GM18502 (cell line): ENCODE data around the gene ITGB1BP1.

Experiments used
- ATAC-seq: cut with Tn5 transposase; IDR thresholded peaks from one replicate; pipeline ENCODE4 v1.9.1; 2021; ENCODE audit warnings: mild to moderate bottlenecking; ENCODE audit not compliant: unreplicated experiment, poor library complexity

The ITGB1BP1 gene

DNA sequence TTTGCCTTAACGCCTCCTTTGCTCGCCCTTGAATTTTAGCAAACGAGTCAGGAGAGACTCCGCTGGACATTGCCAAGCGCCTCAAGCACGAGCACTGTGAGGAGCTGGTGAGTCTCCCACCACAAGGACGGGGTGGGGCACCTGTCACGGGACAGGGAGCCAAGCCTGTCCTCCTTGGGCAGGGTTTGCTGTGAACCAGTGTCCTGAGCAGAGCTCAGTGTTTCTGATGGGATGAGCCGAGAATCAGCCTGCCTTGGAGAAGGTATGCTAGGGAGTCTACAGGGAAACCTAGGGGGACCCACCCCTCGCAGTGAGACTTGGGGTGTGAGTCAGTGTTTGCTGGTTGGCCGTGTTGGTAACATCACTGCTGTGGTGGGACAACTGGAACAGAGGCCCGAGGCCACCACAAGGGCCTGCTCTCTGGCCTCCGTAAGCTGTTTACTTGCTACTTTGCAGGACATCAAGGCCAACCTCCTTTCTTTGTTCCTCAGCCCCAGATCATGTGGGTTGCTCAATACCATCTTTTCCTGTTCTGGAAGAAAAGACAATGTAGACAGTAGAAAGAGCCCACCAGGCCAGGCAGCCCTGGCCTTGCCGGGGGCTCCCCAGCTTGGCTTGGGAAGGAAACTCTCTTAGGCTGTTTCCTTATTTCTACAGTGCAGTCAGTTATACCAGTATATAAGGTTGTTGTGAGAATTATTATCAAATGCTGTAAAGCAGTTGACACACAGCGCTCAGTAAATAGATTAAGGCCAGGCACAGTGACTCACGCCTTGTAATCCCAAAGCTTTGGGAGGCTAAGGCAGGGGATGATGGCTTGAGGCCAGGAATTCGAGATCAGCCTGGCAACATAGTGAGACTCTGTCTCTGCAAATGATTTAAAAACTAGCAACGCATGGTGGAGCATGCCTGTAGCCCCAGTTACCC, 42.4 kb downstream of the ITGB1BP1 start:
- no peak for ATAC-seq

DNA sequence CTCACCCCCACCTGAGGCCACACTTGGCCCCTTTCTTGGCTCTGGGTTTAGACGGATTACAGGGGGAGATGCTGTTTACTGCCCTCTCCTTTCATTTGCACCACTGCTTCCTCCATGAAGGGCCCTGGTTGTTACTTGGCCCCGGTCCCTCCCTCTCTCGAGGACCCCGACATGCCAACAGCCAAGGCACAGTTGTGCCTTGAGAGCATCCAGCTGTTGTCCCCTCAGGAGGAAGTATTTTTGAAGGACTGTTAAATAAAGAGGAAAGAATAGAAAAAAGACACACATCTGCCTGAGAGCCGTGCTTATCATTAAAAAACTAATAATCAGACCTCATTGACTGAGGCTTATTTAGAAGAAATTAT, 44.0 kb downstream of the ITGB1BP1 start:
- ATAC-seq: no peak

DNA sequence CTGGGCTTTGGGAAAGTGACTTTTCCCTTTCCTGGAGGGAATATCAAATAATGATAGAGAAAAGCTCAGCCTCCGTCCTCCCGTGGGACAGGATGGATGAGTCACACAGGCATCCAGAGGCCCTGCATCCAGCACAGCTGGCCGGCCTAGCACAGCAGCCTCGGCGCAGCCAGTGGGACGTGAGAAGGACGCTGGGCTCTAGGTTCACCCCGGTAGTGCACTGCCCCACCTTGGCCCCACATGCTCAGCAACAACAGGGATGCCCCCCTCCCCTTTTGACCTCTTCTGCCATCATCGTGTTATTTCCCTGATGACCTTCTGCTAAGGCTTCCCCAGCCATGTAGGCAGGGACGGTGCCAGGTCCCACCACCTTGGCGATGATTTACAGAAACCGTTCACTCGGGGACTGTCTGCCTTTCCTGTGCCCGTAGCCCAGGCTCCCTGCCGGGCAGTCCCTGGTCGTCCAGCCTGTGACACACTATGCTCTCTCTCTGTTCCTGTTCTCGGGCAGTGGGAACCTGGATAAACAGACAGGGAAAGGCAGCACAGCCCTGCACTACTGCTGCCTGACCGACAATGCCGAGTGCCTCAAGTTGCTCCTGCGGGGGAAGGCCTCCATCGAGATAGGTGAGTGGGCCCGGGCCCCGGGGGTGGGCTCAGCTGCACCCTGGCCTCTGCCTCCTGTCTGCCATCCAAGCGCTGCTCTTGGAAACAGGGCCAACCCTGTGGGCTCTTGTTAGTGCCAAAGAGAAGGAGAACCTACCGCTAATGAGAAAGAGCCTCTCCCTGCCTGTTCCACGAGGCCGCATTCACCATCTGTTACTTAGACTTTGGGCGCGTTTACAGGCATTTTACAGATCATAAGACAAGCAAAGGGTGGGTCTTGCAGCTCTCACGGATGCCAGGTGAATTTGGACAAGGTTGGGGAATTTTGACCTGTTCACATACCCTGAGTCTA, 44.6 kb downstream of the ITGB1BP1 start:
- ATAC-seq: no peak

DNA sequence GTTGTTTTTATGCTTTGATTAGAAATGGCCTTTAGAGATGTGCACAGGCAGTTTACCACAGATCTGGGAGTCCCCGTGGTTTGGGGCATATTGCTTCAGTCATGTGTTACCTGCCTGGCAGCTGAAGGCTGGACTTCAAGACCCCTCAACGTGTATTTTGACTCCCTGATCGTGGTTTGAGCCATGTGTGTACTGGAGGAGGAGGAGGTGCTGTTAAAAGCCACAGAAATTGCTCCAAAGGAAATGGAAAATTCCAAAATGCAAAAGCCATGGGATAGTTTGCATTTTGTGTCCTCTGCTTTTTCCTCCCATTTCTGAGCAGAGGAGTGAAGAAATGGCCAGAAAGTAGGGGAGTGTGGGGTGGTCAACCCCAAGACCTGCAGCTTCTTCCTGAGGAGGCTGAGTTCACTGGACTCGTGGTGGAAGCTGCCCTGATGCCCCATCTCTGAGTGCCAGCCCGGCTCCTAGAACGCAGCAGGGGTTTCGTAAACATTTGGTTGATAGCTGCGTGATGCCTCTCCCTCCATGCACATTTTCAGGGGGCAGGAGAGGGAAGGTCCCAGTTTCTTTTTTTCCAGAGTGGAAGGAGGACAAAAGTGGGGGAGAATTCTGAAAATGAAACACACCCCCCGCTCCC, 45.7 kb downstream of the ITGB1BP1 start:
- ATAC-seq: no peak

DNA sequence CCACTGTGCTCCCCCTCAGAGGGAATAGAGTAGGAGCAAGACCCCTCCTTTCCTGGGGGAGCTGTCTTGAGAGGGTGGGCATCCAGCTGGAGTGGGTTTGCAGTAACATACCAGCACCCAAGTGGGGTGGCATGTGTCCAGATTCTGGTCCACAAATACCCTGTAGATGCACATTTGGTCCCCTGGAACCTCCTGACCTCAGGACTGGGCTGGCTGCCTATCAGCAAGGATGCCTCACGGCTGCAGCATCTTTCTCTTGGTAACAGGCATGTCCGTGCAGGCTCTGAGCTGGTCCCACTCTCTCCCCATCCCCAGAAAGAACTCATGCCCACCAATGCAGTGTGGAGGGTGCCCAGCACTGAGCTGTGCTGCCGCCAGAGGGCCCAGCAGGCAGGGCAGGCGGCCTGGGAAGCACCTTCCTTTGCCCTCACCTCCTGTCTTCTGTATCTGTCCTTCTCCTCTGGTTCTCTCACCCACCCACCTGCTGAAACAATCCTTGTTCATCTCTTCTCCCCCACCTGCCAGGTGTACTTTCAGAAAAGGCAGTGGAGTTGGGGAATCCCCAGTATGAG, 47.4 kb downstream of the ITGB1BP1 start:
- ATAC-seq: no peak

DNA sequence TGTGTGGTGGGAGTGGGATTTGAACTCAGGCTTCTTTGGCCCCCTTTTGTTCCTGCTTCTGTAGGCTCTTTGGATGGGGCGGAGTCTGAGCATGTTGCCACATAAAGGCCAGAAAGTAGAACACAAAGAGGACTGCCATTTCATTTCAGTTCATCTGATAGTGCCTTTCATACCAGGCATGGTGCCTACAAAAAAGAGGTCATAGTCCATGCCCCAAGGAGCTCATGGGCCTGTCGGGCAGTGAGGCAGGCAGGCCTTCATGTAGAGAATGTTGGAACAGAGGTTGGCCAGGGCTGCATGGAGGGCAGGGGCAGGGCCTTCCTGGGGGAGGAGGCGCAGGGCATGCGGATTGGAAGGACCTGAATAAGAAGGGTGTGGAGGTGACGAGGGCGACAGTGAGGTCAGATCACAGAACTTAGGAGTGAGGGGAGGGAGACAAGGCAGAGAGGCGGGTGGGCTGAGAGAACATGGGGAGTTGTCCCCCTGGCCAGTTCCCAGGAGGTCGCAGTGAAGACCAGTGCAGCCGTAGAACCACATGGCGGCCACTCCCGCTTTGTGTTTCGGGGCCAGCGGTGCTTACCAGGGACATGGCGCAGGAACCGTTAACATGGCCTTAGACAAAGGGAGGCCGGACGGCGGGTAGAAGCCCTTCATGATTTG, 49.1 kb downstream of the ITGB1BP1 start:
- no peak for ATAC-seq

DNA sequence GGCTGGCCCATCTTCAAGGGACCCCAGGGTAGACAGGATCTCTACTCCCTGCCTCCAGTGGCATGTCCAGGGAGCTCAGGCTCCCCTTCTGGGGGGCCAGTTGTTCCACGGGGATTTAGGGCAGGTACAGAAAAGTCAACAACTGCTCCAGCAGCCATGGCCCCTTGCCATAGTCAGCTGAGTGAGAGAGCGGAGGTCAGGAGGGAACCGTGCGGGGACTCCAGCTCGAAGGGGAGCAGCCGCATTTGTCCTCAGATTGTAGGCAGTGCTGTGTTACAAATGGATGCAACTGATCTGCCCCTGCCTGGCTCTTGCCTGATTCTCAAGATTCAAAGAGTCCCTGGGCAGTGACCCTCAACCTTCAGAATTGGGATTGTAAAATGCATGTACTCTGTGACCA, 49.9 kb downstream of the ITGB1BP1 start:
- no peak for ATAC-seq

DNA sequence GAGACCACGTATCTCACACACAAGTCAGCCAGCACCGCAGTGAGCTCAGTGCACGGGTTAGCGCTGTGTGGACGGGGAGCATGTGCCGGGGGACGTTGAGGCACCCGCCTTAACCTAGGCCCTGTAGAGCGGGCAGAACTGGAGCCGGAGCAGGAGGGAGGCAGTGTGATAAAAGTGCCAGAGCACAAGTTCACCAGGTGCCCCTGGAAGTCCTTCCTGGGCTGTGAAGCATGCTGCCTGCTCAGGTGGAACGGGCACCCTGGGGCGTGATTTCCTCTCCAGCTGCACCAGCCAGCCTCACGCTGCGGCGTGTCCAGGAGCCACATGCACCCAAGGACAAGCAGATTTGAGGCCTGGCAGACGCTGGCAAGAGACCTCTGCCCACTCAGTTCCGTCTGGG, 50.3 kb downstream of the ITGB1BP1 start:
- ATAC-seq: no peak

DNA sequence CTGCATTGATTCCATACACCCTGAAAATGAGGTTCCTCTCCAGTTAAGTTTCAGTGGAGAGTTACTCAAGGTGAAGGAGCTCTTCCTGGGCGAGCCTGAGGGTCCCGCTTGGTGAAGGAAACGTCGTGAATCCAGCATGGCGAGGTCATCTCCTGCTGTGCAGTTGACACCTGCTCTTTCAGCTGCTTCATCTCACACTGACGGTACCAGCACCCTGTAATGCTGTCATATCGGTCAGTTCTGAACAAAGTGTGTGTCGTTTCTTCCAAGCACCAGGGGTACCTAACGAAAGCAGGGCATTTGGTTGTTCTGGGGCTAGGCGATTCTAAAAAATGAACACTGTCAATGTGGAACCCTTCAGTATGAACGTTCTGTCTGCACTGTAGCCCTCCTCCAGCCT, 52.6 kb downstream of the ITGB1BP1 start:
- ATAC-seq: no peak

DNA sequence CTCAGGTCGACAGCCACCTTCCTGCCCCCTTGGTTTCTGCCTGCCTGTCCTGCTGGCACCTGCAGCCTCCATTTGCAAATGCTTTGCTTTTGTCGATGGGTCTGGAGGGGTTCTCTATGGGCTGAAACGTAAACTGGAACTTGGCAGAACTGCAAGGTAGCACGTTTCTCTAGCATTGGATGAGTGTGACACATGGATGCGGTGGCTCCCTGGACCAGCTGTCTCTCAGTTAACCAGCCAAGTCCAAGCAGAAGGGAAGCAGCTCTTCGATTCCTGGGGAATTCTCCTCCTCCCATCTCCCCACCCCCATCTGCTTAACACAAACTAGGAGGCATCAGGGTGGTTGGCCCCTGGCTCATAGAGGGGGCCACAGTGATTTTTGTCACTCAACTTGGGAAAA, 57.3 kb downstream of the ITGB1BP1 start:
- no peak for ATAC-seq

DNA sequence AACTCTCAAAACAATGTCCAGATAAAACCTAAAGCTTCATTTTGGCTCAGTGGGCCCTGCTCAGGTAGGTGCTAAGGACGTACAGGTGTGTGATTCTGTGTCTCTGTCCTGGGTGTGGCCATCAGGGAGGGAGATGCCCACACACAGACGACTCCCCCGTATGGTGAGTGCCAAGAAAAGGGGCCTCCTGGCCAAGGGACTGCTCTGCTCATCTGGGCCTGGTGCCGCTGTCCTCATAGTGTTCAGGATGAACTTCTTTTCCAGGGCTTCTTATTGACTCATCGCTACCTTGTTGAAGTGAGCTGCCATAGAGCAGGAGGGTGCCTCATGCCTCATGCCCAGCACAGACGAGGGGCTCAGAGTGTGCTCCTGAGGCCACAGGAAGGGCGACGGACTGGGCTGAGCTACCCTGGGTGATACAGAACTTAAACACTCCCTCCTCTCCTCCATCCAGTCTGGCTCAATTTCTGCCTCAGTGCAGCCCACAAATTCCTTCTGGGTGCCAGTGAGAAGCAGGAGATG, 57.8 kb downstream of the ITGB1BP1 start:
- ATAC-seq: no peak

DNA sequence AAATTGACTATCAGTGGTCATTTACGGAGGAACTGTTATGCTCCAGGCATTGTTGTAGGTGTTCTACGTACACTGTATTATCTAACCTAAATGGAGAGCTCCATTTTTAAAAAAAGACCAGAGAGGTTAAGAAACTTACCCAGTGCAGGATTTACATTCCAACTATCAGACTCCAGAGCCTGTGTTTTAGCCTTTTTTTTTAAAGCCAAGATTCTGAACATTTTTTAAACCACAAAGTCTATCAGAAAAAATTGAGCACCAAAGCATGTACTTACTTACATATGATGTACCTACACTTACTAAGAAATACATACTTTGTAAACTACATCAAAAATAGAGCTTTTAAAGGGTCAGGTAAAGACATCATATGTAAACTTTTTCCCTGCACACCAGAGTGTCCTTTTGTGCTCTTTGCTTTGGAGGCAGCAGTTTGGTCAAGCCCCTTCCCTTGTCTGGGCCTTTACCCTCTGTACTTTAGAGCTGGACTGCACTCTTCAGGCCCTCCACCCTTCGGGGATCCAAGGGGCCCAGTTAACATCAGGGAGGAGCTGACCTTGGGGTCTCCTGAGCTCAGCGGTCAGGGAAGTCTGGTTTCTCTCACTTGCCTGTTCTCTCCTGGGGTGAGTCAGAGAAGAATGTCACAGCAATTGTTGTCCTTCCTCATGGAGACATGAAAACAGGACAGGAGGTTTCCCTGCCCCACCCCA, 58.4 kb downstream of the ITGB1BP1 start:
- ATAC-seq: no peak

DNA sequence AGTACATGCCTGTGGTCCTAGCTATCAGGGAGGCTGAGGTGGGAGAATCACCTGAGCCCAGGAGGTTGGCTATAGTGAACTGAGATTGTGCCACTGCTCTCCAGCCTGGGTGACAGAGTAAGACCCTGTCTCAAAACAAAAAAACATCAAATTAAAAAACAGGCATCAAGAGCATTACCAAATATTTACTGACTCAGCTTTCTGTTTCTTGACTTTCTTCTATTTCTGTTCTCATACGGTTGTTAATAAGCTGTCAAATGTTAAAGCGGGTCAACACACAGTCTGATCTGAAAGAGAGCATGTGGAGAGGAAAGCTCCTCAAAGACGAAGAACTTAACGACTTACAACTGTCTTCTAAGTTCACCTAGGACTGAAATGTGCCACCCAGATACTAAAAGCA, 59.0 kb downstream of the ITGB1BP1 start:
- ATAC-seq: no peak

DNA sequence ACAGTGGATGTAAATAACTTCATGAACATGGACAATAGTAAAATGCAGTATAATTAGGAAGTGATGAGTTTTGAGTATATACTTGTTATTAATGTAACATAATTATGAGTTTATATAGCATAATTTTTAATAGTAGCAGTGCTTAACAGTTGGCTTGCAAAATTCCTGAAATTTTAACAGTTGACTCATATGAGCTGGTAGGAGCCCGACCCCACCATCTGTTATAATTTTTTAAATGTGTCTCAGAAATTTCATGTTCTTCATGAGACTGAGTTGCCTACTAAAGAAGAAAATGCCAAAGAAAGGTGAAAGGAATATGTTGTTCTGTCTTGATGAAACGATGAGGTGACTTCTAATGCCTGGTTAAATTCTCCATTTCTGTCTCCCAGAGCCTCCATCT, 62.6 kb downstream of the ITGB1BP1 start:
- ATAC-seq: no peak

DNA sequence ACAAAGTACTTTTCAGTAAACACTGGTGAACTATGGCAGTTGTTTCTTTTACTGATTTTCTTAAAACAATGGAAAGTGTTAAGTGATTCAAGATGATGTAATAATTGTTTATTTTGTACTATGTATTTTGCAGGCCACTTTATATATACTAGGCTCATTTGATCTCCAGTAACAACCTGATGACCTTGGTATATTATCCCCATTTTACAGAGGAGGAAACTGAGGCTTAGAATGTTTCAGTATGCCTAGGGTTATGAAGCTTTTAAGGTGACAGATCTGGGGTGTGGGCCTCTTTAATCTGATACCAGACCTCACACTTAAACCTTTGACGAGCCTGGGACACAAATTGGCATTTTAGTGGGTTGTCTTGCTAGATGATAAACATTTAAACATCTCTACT, 63.2 kb downstream of the ITGB1BP1 start:
- no peak for ATAC-seq

DNA sequence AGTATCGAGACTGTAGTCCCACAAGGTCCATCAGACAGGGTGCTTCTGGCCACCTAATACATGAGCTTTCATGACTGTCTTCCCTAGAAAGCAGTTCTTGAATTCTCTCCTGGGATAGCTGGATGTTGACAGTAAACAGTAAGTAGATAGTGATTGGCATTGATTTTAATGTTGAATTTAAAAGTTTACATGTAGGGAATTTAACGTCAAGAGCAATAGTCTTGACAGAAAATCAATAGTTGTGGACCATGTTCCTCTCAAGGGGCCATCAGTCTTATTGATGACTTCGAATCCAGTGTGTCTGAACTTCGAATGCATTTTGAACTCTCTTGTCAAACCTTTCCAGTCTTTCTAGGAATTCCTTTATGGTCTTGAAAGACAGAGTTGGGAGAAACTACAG, 63.9 kb downstream of the ITGB1BP1 start:
- no peak for ATAC-seq

DNA sequence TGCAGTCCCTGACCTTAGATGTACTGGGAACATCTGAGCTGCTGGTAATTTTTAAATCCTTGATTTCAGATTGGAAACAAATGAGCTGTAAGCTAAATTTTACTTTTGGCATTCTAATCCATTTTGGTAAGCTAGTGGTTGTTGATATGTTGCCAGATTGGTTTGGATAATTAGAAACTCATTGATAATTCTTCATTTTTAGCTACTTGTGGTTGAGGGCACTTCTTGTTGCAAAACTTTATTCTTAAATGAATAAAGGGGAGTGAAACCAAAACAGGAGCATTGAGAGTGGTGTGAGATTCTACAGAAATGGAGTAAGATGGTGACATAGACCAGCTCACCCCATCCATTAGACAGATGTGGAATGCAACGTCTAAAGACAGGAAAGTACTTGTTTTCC, 64.5 kb downstream of the ITGB1BP1 start:
- no peak for ATAC-seq

DNA sequence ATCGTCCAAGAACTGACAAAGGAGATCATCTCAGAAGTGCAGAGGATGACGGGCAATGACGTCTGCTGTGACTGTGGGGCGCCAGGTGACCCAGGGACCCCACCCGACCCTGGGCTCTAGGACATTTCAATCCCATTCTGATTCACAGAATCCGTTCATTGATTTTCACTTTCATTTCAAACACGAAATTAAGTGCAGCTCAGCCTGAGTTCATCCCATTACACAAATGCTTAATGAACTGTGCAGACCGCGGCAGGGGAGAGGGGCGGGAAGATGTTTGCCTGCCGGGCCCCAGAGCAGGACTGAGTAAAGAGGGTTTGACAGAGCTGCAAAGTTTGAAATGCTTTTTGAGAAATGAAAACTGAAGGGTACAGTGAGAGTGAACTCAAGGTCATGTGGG, 67.1 kb downstream of the ITGB1BP1 start:
- ATAC-seq: no peak

DNA sequence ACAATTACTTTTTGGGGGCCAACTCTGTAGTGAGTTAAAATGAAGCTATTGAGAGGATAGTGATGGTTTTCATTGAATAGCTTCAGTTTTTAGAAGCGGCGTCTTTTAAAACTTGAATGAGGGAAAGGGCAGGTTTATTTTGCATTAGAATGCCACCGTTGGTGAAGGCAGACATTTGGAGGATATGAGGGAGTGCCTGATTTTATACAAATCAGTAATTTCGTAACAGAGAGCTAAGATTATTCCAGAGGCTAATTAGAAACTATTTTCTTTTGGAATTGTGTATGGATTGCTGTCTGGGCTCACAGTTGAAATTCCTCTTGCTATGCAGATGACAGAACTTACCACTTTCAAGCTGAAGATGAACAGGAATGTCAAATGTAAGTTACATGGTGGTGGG, 67.6 kb downstream of the ITGB1BP1 start:
- no peak for ATAC-seq
